ENCODE data around the gene BOLA1. TPM values are rescaled to one million over a fixed set of nuclear protein-coding genes. Genes with fewer than 3 reads are reported as not detected.

BOLA1 gene
- total and polyA plus RNA-seq, 12 donors = 12.2 to 63.8 (median 34.0) TPM

DNA sequence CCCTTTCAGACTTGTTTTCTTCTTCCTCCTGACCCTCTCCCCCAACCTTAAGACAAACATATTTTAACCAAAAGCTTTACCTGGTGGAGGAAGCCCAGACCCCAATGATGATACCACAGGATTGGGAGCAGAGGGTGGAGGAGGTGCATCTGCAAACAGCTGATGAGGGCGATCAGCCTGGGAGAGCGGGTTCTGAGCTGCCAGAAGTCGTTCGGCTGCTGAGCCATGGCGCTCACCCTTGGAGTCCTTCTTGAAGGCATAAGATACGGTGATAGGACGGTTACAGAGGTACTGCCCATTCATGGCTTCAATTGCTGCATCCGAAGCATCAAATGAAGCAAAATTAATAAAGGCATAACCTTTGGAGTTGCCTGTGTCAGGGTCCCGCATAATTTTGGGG is 26.9 kb downstream of the BOLA1 start:
- Histone ChIP-seq H3K9me3 (replicated peaks in 1 of 3) (no peaks in the 10 kb centered on the region), H3K4me1 (replicated peaks in 1 of 2) (peaks cover 13 to 38% of the 10 kb centered on the region in 2 donors), H3K27ac (no peak overlapping the region), H3K36me3 (replicated peaks in 1 of 2) (peaks cover 0 to 50% of the 10 kb centered on the region in 2 donors), H3K4me3 (peak overlapping the region in 1 of 4 donors; percentile 82), H3K27me3 (no peaks in the 10 kb centered on the region)
- no peak for DNase-seq
- no peak for TF ChIP-seq POLR2A (IDR thresholded peaks at IDR 0.05)
- TF ChIP-seq, protein P1, sequence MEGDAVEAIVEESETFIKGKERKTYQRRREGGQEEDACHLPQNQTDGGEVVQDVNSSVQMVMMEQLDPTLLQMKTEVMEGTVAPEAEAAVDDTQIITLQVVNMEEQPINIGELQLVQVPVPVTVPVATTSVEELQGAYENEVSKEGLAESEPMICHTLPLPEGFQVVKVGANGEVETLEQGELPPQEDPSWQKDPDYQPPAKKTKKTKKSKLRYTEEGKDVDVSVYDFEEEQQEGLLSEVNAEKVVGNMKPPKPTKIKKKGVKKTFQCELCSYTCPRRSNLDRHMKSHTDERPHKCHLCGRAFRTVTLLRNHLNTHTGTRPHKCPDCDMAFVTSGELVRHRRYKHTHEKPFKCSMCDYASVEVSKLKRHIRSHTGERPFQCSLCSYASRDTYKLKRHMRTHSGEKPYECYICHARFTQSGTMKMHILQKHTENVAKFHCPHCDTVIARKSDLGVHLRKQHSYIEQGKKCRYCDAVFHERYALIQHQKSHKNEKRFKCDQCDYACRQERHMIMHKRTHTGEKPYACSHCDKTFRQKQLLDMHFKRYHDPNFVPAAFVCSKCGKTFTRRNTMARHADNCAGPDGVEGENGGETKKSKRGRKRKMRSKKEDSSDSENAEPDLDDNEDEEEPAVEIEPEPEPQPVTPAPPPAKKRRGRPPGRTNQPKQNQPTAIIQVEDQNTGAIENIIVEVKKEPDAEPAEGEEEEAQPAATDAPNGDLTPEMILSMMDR (IDR thresholded peaks at IDR 0.05) = no peak
- intact Hi-C loops (cut with DNase I) = no loop called here
- WGBS, 4 donors = 91 to 94% (median 93%) methylated on average over 2 to 9 of the region's 9 CpGs

GRCh38 chr1:149927056-149927562 is 27.7 kb downstream of the BOLA1 start:
- no peaks in the 10 kb centered on the region for H3K27me3 ChIP-seq
- H3K36me3 ChIP-seq (replicated peaks in 1 of 2) = peaks cover 0 to 50% of the 10 kb centered on the region in 2 donors
- intact Hi-C loops (cut with DNase I) = no loop called here
- 1 to 3% (median 3%) methylated on average over 10 of the region's 10 CpGs for WGBS, 4 donors
- H3K4me3 ChIP-seq = peak overlapping the region; percentile 58 to 96 (median 87)
- TF ChIP-seq, protein P1 (IDR thresholded peaks at IDR 0.05) = no peak
- TF ChIP-seq POLR2A (IDR thresholded peaks at IDR 0.05) = no peak
- no peaks in the 10 kb centered on the region for H3K9me3 ChIP-seq (replicated peaks in 1 of 3)
- H3K4me1 ChIP-seq (replicated peaks in 1 of 2) = peaks cover 13 to 46% of the 10 kb centered on the region in 2 donors
- peak overlapping the region; percentile 87 to 97 (median 96) for H3K27ac ChIP-seq
- no peak for DNase-seq

DNA sequence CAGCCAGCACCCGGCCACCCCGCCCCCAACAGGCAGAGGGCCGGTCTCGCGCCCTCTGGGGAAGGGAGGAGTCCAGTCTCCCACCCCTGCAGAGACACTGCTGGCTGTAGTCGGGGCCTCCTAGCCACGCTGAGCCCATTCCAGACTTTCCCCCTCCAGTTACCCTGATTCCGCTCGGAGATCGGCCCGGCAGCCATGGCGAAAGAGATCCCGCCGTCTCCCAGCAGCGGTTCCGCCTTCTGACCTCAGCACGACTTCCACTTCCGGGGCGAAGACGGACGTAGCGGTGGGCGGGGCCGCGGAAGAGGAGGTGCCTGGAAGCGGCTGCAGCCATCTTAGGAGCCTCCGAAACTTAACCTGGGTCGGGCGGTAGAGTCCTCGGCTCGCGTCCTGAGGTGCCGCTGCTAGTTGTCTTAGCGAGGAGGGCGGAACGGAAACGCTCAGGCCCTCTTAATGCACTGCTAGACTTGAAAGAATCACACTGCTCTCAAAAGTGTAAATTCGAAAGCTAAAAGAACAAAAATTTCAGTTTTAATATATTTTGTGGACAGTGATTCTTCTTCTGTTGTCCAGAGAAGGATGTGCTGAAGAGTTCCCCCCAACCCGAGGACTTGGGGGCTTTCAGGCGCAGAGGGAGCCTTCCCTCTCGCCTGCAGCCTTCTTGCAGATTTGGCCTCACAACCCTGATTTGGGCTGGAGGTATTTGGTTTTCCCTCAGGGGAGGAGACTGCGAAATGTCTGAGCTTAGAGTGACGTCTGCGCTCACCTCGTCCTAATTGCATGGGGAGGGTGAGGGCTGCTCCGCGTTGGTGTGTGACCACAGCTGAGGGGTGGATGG is 28.4 kb downstream of the BOLA1 start, which contains the start of gene SF3B4:
Gene SF3B4, minus strand, starts transcription at position 241 of the 838 bp plus-strand sequence. Its CDS starts 44 bp downstream, at position 197.
- Histone ChIP-seq H3K27me3 (no peaks in the 10 kb centered on the region), H3K4me1 (replicated peaks in 1 of 2) (peaks cover 13 to 46% of the 10 kb centered on the region in 2 donors), H3K9me3 (replicated peaks in 1 of 3) (no peaks in the 10 kb centered on the region), H3K27ac (peak within 1 kb of the TSS; percentile 87 to 97 (median 96)), H3K4me3 (peak within 1 kb of the TSS; percentile 58 to 96 (median 87)), H3K36me3 (replicated peaks in 1 of 2) (peaks cover 0 to 44% of the 10 kb centered on the region in 2 donors)
- intact Hi-C loops (cut with DNase I) = no loop called here
- TF ChIP-seq, protein P1 (IDR thresholded peaks at IDR 0.05) = no peak
- peak; percentile 93 to 95 for TF ChIP-seq POLR2A (IDR thresholded peaks at IDR 0.05)
- 0 to 1% (median 0%) methylated on average over 15 to 47 of the region's 47 CpGs for WGBS, 4 donors
- DNase-seq = peak; percentile 94 to 98 (median 96)

DNA sequence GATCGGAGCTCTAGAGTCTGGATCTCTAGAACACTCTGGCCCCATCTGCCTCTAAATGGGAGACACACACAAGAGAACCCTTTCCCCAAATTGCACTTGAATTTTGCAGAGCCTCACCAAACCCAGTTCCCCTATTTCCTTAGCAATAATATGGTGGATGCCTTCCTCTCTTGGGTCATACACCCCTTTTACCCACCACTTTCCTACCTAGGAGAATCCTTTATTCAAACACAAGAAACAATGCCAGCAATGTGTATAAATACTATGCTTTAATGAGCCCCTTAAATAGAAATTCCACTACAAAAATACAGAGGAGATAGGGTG is 29.0 kb downstream of the BOLA1 start:
- Histone ChIP-seq H3K27ac (peak overlapping the region; percentile 87 to 97 (median 96)), H3K9me3 (replicated peaks in 1 of 3) (no peaks in the 10 kb centered on the region), H3K27me3 (no peaks in the 10 kb centered on the region), H3K4me1 (replicated peaks in 1 of 2) (peaks cover 13 to 46% of the 10 kb centered on the region in 2 donors), H3K4me3 (peak overlapping the region in 2 of 4 donors; percentile 82 to 96), H3K36me3 (replicated peaks in 1 of 2) (peaks cover 0 to 41% of the 10 kb centered on the region in 2 donors)
- 0 to 20% (median 8%) methylated on average over 1 of the region's 1 CpG; no CpG with 5 or more reads in 1 of the 4 donors for WGBS, 4 donors
- TF ChIP-seq POLR2A (IDR thresholded peaks at IDR 0.05) = no peak
- TF ChIP-seq, protein P1 (IDR thresholded peaks at IDR 0.05) = no peak
- DNase-seq = no peak
- intact Hi-C loops (cut with DNase I) = no loop called here
